ENCODE results near the gene CYP26A1.

- no peak for TF ChIP-seq CTCF (conservative IDR thresholded peaks at IDR 0.05 in 1 of 2, IDR thresholded peaks at IDR 0.05 in 1 of 2; ENCODE audit: extremely low read depth in 1 of 2, insufficient read depth in 1 of 2, low read depth in 1 of 2, low read length in 2 of 2)
- peak; percentile 59 for TF ChIP-seq EZH2 (IDR thresholded peaks at IDR 0.05; ENCODE audit: borderline replicate concordance, low read length)
Observed at GRCh38 chr10:93064874-93065660, 8.6 kb upstream of the CYP26A1 start.
